ENCODE measurements around the gene BAIAP2. TPM values are rescaled to one million over a fixed set of nuclear protein-coding genes. Genes with fewer than 3 reads are reported as not detected.

Gene BAIAP2
- total and polyA plus RNA-seq, 2 experiments from 2014 or later: 27.1 to 49.7 TPM

DNA sequence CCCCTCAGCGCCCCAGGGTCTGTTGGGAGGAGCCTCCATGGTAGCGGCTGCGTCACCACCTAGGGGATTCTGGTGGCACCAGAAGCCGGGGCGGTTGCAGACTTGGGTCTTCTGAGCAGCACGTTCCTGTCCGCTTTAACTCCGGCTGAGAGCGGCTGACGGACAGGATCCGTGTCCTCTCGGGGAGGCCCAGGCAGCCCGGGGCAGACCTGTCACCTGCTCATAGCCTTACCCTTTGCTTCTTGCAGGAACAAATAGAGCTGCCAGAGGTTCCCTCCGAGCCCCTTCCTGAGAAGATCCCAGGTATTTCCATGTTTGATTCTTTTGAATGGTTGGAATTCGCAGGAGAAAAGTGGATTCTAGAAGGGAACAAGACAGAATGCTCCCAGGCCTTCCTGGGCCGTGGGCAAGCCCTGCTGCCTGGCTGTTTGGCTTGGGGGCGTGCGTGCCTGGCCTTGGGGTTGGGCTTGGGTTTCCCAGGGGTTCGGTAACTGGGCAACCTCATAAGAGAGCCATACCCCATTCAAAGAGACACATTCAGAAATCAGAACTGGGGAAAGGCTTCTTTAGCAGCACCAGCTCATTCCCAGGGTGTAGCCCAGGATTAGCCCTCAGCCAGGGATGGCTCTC lies 36.7 kb upstream of the BAIAP2 start:
- H3K4me2 ChIP-seq: no peak overlapping the region
- WGBS (ENCODE audit: low lambda C conversion rate, missing lambda C conversion rate): 96% methylated on average over 19 of the region's 19 CpGs
- no peak overlapping the region for H3K4me3 ChIP-seq
- no peaks in the 10 kb centered on the region for H3K9me2 ChIP-seq (replicated peaks; ENCODE audit: insufficient read depth)
- H3K79me2 ChIP-seq: no peaks in the 10 kb centered on the region
- TF ChIP-seq EZH2phosphoT487 (IDR thresholded peaks at IDR 0.05; ENCODE audit: low read depth, severe bottlenecking, unreplicated experiment) (no peak), EZH2 (IDR thresholded peaks at IDR 0.05; ENCODE audit: borderline replicate concordance) (no peak)
- TF ChIP-seq, protein P1, sequence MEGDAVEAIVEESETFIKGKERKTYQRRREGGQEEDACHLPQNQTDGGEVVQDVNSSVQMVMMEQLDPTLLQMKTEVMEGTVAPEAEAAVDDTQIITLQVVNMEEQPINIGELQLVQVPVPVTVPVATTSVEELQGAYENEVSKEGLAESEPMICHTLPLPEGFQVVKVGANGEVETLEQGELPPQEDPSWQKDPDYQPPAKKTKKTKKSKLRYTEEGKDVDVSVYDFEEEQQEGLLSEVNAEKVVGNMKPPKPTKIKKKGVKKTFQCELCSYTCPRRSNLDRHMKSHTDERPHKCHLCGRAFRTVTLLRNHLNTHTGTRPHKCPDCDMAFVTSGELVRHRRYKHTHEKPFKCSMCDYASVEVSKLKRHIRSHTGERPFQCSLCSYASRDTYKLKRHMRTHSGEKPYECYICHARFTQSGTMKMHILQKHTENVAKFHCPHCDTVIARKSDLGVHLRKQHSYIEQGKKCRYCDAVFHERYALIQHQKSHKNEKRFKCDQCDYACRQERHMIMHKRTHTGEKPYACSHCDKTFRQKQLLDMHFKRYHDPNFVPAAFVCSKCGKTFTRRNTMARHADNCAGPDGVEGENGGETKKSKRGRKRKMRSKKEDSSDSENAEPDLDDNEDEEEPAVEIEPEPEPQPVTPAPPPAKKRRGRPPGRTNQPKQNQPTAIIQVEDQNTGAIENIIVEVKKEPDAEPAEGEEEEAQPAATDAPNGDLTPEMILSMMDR (IDR thresholded peaks at IDR 0.05; ENCODE audit: poor library complexity): no peak
- no peaks in the 10 kb centered on the region for H3K36me3 ChIP-seq (replicated peaks; ENCODE audit: insufficient read depth, low read depth)
- H3K27ac ChIP-seq: no peak overlapping the region
- DNase-seq (ENCODE audit: low spot score): no peak
- H4K20me1 ChIP-seq (ENCODE audit: insufficient read depth, poor library complexity, severe bottlenecking): no peaks in the 10 kb centered on the region
- H3K27me3 ChIP-seq: peaks cover 10% of the 10 kb centered on the region
- no peak overlapping the region for H2AFZ ChIP-seq
- H3K9me3 ChIP-seq (ENCODE audit: low read depth): no peaks in the 10 kb centered on the region
- H3K4me1 ChIP-seq (ENCODE audit: insufficient read depth): peaks cover 3% of the 10 kb centered on the region

DNA sequence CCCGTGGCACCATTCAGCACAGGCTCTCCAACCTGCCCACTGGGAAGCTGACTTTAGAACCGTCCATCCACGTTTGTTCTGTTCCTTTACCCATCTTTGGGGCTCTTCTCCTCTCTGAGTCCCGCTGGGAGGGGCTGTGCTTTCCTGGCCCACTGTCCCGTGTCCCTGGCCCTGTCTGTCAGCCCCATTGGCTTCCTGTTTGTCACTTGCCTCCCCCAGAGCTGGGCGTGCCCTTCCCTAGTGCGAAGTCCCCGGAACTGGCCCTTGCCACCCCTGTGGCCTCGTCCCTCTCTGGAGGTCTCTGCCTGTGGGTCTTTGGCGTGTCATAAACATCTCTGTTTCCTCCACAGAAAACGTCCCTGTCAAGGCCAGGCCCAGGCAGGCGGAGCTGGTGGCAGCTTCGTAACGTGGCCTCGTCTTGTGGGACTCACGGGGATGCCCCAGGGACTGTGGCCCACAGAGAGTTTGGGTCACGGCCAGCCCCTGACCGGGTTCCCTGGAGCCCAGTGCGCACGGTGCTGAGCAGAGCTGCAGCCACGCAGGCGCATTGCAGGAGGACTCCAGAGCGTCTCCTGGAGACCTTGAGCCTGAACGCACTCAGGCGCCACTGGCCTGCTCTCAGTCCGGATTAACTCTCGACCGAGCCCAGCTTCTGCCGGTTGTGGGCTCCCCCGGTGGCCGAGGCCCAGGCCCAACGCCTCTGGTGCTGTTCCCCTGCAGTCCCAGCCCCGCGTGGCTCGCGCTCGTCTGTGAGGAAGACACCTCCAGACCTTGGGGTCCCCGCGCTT lies 36.0 kb upstream of the BAIAP2 start:
- H3K4me3 ChIP-seq: no peak overlapping the region
- TF ChIP-seq, protein P1 (IDR thresholded peaks at IDR 0.05; ENCODE audit: poor library complexity): no peak
- TF ChIP-seq EZH2 (IDR thresholded peaks at IDR 0.05; ENCODE audit: borderline replicate concordance) (no peak), EZH2phosphoT487 (IDR thresholded peaks at IDR 0.05; ENCODE audit: low read depth, severe bottlenecking, unreplicated experiment) (no peak)
- peaks cover 3% of the 10 kb centered on the region for H3K4me1 ChIP-seq (ENCODE audit: insufficient read depth)
- no peak overlapping the region for H3K27ac ChIP-seq
- no peaks in the 10 kb centered on the region for H4K20me1 ChIP-seq (ENCODE audit: insufficient read depth, poor library complexity, severe bottlenecking)
- no peak for DNase-seq (ENCODE audit: low spot score)
- WGBS (ENCODE audit: low lambda C conversion rate, missing lambda C conversion rate): 94% methylated on average over 39 of the region's 39 CpGs
- H3K36me3 ChIP-seq (replicated peaks; ENCODE audit: insufficient read depth, low read depth): no peaks in the 10 kb centered on the region
- peaks cover 17% of the 10 kb centered on the region for H3K27me3 ChIP-seq
- H3K4me2 ChIP-seq: no peak overlapping the region
- no peaks in the 10 kb centered on the region for H3K9me2 ChIP-seq (replicated peaks; ENCODE audit: insufficient read depth)
- H3K79me2 ChIP-seq: no peaks in the 10 kb centered on the region
- no peak overlapping the region for H2AFZ ChIP-seq
- H3K9me3 ChIP-seq (ENCODE audit: low read depth): no peaks in the 10 kb centered on the region

DNA sequence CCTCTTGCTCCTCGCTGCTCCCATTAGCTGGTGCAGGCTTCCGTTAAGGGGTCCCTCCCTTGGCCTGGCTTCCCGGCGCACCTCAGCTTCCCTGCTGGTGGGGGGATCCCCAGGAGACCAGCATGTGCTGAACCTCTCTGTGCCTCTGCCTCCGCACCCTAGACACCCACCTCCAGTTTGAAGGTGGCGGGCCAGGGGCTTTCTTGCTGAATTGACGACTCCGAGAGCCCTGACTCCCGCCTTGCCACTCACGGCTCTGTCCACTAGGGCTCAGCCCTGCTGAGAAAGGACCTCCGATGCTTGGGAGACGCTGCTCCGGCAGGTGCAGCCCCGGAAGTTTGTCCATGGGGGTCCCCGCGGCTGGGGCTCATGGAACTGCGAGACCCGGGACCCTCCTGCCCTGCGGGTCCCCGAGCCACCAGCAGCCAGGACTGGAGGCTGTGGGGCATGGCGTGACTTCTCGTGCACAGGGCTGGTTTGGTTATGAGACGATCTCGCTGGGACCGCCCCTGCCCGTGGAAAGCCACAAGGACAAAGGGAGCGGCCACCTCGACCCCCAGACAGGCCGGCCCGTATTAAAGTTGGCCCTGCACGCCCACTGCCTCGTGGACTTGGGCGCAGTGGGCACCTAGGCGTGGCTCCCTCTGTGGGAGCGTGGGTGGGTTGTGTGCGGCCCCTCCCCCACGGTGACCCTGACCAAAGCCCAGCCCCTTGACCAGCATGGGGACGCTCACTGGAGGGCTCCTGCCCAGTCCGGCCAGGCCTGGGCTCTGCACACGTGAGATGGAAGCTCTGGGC lies 35.2 kb upstream of the BAIAP2 start:
- Histone ChIP-seq H3K9me2 (replicated peaks; ENCODE audit: insufficient read depth) (no peaks in the 10 kb centered on the region), H3K79me2 (no peaks in the 10 kb centered on the region), H3K4me1 (ENCODE audit: insufficient read depth) (peaks cover 9% of the 10 kb centered on the region), H3K4me3 (no peak overlapping the region), H3K9me3 (ENCODE audit: low read depth) (no peaks in the 10 kb centered on the region), H3K27me3 (peaks cover 24% of the 10 kb centered on the region), H4K20me1 (ENCODE audit: insufficient read depth, poor library complexity, severe bottlenecking) (no peaks in the 10 kb centered on the region), H3K36me3 (replicated peaks; ENCODE audit: insufficient read depth, low read depth) (no peaks in the 10 kb centered on the region), H3K4me2 (no peak overlapping the region), H2AFZ (no peak overlapping the region), H3K27ac (no peak overlapping the region)
- no peak for TF ChIP-seq EZH2 (IDR thresholded peaks at IDR 0.05; ENCODE audit: borderline replicate concordance)
- no peak for TF ChIP-seq EZH2phosphoT487 (IDR thresholded peaks at IDR 0.05; ENCODE audit: low read depth, severe bottlenecking, unreplicated experiment)
- TF ChIP-seq, protein P1 (IDR thresholded peaks at IDR 0.05; ENCODE audit: poor library complexity): no peak
- DNase-seq (ENCODE audit: low spot score): no peak
- 96% methylated on average over 39 of the region's 40 CpGs for WGBS (ENCODE audit: low lambda C conversion rate, missing lambda C conversion rate)

All from hepatocyte (in vitro differentiated cells).